ENCODE data around the gene HOXA7.

Gene HOXA7

GRCh38 chr7:27170426-27171324, 14.2 kb upstream of the HOXA7 start:
- no peak for DNase-seq (ENCODE audit: low read depth)

- no peak for DNase-seq (ENCODE audit: low read depth)
Observed at GRCh38 chr7:27169658-27170425, 13.4 kb upstream of the HOXA7 start.

GRCh38 chr7:27168265-27168947, 11.9 kb upstream of the HOXA7 start:
- DNase-seq (ENCODE audit: low read depth) = no peak

GRCh38 chr7:27167916-27168264, 11.4 kb upstream of the HOXA7 start:
- no peak for DNase-seq (ENCODE audit: low read depth)

GRCh38 chr7:27166531-27167505, 10.3 kb upstream of the HOXA7 start:
- DNase-seq (ENCODE audit: low read depth) = no peak

GRCh38 chr7:27165996-27166530, 9.6 kb upstream of the HOXA7 start:
- DNase-seq (ENCODE audit: low read depth) = no peak

- no peak for DNase-seq (ENCODE audit: low read depth)
Observed at GRCh38 chr7:27165089-27165995, 8.9 kb upstream of the HOXA7 start, which contains the start of gene HOXA9. TSS of gene HOXA9 (minus strand) at chr7:27165537. CDS start at chr7:27165457, 80 bp downstream.

GRCh38 chr7:27164367-27165088, 8.1 kb upstream of the HOXA7 start:
- DNase-seq (ENCODE audit: low read depth) = no peak

- DNase-seq (ENCODE audit: low read depth) = no peak
Observed at GRCh38 chr7:27164045-27164366, 7.5 kb upstream of the HOXA7 start.

- no peak for DNase-seq (ENCODE audit: low read depth)
Observed at GRCh38 chr7:27163288-27164044, 7.0 kb upstream of the HOXA7 start.

- no peak for DNase-seq (ENCODE audit: low read depth)
Observed at GRCh38 chr7:27162561-27163287, 6.2 kb upstream of the HOXA7 start.

- DNase-seq (ENCODE audit: low read depth) = no peak
Observed at GRCh38 chr7:27161721-27162560, 5.5 kb upstream of the HOXA7 start.

- no peak for DNase-seq (ENCODE audit: low read depth)
Observed at GRCh38 chr7:27161214-27161720, 4.8 kb upstream of the HOXA7 start.

GRCh38 chr7:27160546-27161213, 4.2 kb upstream of the HOXA7 start:
- DNase-seq (ENCODE audit: low read depth) = peak; percentile 85

GRCh38 chr7:27160145-27160545, 3.7 kb upstream of the HOXA7 start:
- no peak for DNase-seq (ENCODE audit: low read depth)

Data from activated T-cell treated with anti-CD3 and anti-CD28 coated beads for 1 hour (primary cell).